Measurements from ENCODE around the gene RNF214. TPM values are rescaled to one million over a fixed set of nuclear protein-coding genes. Genes with fewer than 3 reads are reported as not detected.

Gene RNF214
- total RNA-seq, 4 donors from 2014 or later, result 7.4 to 11.3 (median 9.5) TPM

DNA sequence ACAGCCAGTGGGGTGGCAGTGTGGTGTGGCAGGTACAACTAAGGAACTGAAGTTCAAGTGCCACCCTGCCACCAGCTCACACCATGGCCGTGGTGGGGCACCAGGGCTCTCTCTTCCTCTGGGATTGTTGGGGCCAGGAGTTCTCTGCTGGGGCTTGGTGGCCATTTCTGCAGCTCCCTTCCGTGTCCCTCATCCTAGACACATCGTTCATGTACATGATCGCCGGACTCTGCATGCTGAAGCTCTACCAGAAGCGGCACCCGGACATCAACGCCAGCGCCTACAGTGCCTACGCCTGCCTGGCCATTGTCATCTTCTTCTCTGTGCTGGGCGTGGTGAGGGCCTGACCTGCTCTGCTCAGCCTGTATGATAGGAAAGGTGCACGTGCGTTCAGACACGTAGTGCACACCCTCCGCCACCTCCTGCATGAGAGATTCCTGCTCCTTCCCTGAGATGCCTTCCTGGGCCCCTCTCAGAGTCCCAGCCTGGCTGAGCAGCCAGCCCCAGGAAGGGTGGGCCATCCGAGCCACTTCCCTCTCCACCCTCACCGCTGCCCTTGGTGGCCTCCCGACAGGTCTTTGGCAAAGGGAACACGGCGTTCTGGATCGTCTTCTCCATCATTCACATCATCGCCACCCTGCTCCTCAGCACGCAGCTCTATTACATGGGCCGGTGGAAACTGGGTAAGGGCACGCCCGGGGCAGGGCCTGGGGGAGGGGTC, 40.6 kb upstream of the RNF214 start:
- H3K4me3 ChIP-seq (ENCODE audit: low read depth, poor library complexity, severe bottlenecking), result no peak overlapping the region
- intact Hi-C loops (cut with DNase I; ENCODE audit: low total_unique reads), result no loop called here
- WGBS, 2 donors, result 90 to 93% methylated on average over 24 of the region's 26 CpGs
- DNase-seq (ENCODE audit: low spot score in 2 of 2), result peak in 1 of 2 donors; percentile 83
- TF ChIP-seq, protein P1, sequence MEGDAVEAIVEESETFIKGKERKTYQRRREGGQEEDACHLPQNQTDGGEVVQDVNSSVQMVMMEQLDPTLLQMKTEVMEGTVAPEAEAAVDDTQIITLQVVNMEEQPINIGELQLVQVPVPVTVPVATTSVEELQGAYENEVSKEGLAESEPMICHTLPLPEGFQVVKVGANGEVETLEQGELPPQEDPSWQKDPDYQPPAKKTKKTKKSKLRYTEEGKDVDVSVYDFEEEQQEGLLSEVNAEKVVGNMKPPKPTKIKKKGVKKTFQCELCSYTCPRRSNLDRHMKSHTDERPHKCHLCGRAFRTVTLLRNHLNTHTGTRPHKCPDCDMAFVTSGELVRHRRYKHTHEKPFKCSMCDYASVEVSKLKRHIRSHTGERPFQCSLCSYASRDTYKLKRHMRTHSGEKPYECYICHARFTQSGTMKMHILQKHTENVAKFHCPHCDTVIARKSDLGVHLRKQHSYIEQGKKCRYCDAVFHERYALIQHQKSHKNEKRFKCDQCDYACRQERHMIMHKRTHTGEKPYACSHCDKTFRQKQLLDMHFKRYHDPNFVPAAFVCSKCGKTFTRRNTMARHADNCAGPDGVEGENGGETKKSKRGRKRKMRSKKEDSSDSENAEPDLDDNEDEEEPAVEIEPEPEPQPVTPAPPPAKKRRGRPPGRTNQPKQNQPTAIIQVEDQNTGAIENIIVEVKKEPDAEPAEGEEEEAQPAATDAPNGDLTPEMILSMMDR (IDR thresholded peaks at IDR 0.05), result no peak
- TF ChIP-seq POLR2A (IDR thresholded peaks at IDR 0.05), result no peak

DNA sequence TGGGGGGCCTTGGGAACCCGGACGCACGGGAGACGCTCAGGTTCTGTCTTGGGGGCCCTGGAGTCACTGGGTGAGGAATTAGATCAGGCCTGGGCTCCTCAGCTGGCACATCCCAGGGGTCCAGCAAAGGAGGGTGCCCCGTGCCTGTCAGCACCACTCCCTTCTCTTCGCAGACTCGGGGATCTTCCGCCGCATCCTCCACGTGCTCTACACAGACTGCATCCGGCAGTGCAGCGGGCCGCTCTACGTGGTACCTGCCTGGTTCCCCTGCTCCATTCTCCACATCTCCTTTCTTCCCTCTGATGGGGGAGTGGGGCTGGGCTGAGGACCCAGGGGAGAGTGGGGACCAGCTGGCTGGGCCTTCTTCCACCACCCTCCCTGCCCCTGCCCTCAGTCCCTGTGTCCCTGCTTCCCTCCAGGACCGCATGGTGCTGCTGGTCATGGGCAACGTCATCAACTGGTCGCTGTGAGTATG, 40.0 kb upstream of the RNF214 start:
- no peak for TF ChIP-seq POLR2A (IDR thresholded peaks at IDR 0.05)
- TF ChIP-seq, protein P1 (IDR thresholded peaks at IDR 0.05), result no peak
- DNase-seq (ENCODE audit: low spot score in 2 of 2), result no peak
- no peak overlapping the region for H3K4me3 ChIP-seq (ENCODE audit: low read depth, poor library complexity, severe bottlenecking)
- intact Hi-C loops (cut with DNase I; ENCODE audit: low total_unique reads), result no loop called here
- 94 to 95% methylated on average over 13 to 15 of the region's 17 CpGs for WGBS, 2 donors

DNA sequence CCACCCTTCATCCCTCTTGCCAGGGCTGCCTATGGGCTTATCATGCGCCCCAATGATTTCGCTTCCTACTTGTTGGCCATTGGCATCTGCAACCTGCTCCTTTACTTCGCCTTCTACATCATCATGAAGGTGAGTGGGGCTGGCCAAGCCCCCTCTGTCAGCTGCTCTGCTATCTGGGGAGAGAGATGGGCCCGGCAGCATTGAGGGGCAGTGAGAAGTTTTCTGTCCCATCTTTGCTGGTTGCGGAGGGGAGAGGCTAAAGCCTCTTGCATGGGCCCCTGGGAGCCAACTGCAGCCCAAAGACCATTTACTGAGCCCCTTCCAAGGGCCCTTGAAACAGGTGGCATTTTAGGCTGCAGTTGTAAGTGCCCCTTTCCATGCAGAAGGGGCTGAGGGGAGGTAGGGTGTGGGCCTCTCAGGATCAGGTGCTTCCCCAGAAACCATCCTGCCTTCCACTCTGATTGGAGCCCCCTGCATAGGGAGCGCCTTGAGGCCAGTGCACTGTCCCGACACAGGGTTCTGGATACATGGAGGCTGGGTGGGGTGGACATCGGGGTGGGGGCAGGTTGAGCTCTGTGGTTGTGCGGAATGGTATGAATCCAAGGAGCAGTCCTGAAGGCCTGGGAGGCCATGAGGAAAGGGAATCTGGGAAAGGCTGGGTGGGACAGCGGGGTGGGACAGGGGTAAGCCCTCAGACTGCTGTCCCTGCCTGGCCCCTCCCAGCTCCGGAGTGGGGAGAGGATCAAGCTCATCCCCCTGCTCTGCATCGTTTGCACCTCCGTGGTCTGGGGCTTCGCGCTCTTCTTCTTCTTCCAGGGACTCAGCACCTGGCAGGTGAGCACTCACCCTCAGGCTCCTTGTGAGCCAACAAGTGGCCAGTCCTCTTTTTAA, 39.1 kb upstream of the RNF214 start:
- TF ChIP-seq POLR2A (IDR thresholded peaks at IDR 0.05), result no peak
- DNase-seq (ENCODE audit: low spot score in 2 of 2), result no peak
- WGBS, 2 donors, result 88 to 94% methylated on average over 15 of the region's 15 CpGs
- no peak overlapping the region for H3K4me3 ChIP-seq (ENCODE audit: low read depth, poor library complexity, severe bottlenecking)
- intact Hi-C loops (cut with DNase I; ENCODE audit: low total_unique reads), result no loop called here

DNA sequence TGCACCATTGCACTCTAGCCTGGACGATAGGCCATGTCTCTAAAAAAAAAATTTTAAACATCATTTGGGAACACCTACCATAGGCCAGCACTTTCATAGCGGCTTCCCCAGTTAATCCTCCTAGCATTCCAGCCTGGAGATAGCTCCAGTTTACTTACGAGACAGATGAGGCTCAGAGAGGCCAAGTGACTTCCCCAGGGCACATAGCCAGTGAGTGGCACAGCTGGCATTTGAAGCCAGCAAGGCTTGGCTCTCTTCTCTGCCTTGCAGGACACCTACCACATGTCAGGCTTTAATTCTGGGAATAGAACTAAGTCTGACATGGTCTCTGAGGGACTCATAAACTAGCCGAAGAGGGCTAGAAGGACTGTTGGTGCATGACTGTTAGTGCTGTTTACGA, 38.2 kb upstream of the RNF214 start:
- WGBS, 2 donors, result 88 to 90% methylated on average over 5 of the region's 5 CpGs
- intact Hi-C loops (cut with DNase I; ENCODE audit: low total_unique reads), result no loop called here
- no peak for TF ChIP-seq POLR2A (IDR thresholded peaks at IDR 0.05)
- TF ChIP-seq, protein P1 (IDR thresholded peaks at IDR 0.05), result no peak
- no peak for DNase-seq (ENCODE audit: low spot score in 2 of 2)
- no peak overlapping the region for H3K4me3 ChIP-seq (ENCODE audit: low read depth, poor library complexity, severe bottlenecking)

DNA sequence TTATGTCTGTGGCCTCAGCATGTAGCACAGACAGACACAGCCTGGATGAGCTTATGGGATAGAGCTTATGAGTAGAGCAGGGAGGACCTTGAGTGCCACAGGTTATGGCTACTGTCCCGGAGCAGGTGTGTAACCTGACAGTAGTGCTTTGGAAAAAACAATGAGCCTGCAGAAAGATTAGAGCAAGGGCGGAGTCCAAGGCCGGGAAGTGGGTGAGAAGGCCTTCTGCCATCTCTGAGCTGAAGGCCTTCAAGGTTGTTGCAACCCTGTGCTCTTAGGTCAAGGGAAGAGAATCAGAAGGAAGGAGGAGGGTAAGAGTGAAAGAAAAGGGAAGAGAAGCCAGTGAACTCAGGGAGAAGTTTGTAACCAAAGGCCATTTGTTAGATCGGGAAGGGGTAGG, 37.2 kb upstream of the RNF214 start:
- H3K4me3 ChIP-seq (ENCODE audit: low read depth, poor library complexity, severe bottlenecking), result no peak overlapping the region
- intact Hi-C loops (cut with DNase I; ENCODE audit: low total_unique reads), result no loop called here
- TF ChIP-seq, protein P1 (IDR thresholded peaks at IDR 0.05), result no peak
- no peak for TF ChIP-seq POLR2A (IDR thresholded peaks at IDR 0.05)
- 80 to 87% methylated on average over 4 of the region's 4 CpGs for WGBS, 2 donors
- DNase-seq (ENCODE audit: low spot score in 2 of 2), result no peak

DNA sequence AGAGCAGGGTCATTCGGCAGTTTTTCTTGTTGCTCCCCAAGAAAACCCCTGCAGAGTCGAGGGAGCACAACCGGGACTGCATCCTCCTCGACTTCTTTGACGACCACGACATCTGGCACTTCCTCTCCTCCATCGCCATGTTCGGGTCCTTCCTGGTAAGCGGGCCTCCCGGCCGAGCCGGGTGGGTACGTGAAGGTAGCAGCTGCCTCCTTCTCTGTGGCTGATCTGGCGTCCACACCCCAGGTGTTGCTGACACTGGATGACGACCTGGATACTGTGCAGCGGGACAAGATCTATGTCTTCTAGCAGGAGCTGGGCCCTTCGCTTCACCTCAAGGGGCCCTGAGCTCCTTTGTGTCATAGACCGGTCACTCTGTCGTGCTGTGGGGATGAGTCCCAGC, 36.7 kb upstream of the RNF214 start:
- 84 to 89% methylated on average over 19 of the region's 19 CpGs for WGBS, 2 donors
- no peak for DNase-seq (ENCODE audit: low spot score in 2 of 2)
- no peak overlapping the region for H3K4me3 ChIP-seq (ENCODE audit: low read depth, poor library complexity, severe bottlenecking)
- intact Hi-C loops (cut with DNase I; ENCODE audit: low total_unique reads), result no loop called here
- no peak for TF ChIP-seq POLR2A (IDR thresholded peaks at IDR 0.05)
- TF ChIP-seq, protein P1 (IDR thresholded peaks at IDR 0.05), result no peak
